ENCODE results near the gene PKNOX2.

Gene PKNOX2

DNA sequence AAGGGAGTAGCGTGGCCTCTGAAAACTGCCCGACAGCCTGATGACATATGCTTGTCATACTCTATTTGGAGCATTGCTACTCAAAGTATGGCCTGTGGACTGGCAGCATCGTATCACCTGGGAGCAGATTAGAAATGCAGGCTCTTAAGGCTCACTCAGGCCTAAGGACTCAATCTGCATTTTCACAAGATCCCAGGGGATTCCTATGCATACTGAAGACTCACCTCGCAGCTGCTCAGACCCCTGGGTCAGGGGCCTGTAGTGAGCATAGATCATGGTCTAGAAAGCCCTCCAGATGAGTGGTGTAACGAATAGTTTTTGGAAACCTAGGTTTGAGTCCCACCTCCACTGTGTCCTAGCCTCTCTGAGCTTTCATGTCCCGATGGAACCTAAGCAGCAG is 205.3 kb downstream of the PKNOX2 start:
- DNase-seq, result no peak

DNA sequence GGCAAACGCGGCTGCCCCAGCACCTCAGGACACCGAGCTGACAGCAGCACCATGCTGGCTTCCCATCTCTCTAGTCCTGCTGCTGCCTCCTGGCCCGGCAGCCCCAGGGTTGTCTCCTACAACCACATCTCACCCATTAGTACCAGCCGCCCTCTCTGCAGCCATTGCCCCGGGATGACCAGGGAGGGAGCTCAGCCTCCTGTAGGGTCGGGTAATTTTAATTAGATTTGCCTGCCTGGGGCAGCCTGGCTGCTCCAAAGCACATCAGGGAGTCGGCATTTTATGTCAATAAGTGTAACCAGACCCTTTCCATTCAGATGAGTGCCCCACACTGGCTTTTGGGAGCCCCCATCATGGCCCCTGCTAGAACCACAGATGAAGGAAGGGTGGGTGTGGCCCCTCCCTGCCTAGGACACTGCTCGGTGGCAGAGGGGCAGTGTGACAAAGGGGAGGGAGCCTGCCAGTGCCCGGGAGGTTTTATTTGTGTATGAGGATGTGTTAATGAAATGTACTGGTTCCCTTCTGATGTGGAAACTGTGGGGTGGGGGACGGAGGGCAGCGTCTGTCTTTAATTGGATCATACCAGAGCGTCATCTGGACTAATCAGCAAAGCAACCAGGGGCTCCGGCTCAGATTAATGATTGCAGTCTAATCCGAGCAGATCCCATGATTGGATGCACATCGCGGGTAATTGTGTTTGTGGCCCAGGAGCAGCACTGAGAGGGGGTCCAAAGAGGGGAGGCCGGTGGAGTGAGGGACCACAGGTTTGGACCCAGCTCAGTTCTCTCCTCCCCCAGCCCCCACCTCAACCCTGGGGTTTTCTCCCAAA is 206.2 kb downstream of the PKNOX2 start:
- DNase-seq, result no peak

DNA sequence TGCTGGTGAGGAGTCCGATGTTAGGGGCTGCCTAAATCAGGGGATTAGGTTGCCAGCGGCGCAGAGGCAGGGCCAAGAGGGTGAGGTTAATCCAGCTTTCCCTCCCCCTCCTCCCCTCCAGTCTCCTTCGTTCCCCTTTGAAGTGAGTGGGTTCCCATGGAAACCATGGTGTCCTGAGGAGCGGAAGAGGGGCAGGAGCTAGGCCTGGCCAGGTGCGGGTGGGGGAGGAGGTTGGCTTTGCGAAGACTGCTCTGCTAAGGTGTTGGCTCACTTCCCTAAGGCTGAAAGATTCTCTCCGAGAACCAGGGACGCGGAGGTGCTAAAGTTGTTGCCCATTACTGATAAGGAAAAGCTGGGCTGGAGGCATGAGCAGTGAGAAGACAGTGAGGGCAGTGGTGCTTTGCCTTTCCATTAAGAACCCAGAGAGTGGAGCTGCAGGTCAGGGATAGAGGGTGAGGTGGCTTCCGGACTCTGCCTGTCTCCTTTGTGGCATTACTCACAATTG is 206.9 kb downstream of the PKNOX2 start:
- DNase-seq, result no peak

DNA sequence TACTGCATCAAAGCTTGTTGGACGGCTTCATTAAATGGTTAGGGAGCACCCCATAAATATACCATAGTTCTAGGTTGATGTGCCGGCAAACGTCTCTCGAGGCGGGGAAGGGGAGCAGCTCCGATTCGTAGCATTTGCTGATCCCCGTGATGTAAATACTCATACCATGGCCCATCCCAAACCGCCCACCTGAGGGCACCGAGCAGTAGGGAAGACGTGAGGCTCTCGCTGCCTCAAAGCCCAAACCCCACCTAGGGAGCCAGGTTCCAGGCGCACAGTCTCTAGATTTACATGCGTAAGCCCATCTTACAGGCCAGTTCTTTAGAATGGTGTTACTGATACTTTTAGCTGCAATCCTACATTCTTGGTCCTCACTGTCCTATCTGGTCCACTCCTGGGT is 207.5 kb downstream of the PKNOX2 start:
- DNase-seq, result no peak

DNA sequence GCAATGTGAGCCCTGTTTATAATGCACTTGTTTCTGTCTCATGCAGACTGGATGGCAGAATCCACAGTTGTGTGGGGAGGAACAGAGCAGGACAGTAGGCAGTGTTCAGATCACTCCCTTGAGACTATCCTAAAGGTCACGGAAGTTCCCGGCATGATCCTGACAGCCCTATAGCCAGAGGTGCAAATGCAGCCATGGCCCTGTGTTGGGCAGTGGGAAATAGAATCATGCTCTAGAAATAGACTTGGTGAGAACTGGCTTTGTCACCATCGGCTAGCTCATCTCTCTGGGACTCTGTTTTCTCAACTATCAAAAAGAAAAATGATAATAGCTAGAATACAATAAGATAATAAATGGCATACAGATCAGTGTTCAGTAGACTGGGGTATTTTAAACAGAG is 208.4 kb downstream of the PKNOX2 start:
- no peak for DNase-seq

DNA sequence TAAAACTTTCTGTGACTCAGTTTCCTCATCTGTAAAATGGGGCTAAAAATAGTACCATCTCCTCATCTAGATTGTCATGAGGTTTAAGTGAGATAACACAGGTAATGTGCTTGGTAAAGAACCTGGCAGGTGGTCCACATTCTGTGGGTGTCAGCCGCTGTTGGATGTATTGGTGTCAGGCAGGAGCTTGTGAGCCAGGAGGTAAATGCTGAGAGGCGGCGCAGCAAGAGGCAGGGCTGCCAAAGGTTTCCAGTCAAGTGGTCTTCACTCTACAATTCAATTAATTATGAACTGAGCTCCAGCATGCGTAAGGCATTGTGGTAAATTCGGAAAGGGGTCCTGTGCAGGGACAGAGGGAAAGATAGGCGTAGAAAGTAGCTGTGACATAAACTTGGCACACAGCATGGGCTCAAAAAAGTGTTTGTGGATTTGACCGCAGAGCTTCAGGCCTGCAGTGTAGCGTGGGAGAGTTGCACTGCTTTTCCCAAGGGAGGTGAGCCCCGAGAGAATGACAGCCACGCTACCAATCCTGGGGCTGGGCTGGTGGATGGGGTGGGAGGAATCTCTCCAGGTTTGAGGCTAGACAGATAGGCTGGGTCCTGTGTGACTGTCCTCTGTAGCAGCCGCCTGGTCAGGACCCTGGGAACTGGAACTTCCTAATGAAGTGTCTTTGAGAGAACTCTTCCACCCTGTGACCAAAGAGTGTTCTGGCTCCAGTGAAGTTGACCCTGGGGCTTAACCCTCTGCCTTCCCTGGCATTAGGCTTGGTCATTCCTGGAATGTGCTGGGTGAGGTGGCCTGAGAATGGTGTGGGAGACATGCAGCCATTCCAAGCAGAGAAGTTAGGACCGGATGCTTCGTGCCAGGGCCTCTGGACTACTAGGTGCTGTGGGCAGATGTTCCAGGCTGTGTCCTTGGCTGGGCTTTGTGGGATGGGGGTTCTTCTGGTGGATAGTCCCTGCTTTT is 209.2 kb downstream of the PKNOX2 start:
- DNase-seq, result no peak

DNA sequence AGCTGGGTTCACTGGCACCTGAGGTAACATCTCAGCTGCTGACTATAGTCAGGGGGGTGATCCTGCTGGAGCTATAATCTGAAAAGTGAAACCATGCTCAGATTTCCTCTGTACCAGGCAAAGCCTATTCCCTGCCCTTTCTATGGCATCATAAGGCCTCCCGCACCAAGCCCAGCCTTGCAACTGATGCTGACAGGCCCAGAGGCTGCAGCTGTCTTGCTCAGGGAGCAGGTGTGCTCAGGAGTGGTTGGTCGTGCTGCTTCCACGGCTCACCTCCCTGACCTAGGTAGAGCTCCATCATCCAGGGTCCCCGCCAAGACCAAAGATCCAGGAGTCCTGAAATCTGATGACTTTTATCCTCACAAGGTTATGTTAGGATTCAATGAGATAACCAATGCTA is 209.8 kb downstream of the PKNOX2 start:
- DNase-seq, result no peak

DNA sequence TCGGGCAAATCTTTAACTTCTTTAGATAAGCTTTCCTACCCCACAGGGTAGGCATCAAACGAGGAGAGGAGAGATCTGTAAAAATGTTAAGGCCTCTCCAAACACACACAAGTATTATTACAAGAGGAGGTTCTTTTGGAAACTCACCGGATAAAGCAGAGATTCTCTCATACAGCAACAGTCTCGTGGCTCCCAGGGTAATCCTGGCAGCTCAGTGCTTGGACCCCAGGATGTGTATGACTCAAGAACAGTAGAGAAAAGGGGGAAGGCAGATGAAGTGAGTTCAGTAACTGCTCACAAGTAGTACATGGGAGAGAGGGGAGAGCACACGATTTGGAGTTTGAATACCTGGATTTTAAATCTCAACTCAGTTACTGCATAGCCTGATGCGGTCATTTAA is 210.6 kb downstream of the PKNOX2 start:
- DNase-seq, result no peak

DNA sequence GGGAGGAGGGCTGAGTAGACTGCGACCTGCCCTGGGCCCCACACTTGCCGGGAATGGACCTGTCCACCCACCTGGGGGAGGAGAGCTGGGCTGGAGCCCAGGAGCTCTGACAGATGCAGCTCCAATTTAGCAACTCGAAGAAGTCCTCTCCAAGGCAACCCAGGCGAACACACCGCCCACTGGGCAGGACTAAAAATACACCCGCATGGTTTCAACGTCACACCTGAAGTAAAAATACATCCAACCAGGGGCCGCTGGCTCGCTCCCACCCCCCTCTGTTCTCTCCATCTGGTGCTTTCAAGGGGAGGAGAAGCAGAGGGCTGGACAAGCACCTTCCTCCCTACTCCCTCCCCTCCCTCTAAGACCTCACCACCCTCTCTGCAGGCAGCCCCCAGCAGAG is 211.6 kb downstream of the PKNOX2 start:
- DNase-seq, result no peak

DNA sequence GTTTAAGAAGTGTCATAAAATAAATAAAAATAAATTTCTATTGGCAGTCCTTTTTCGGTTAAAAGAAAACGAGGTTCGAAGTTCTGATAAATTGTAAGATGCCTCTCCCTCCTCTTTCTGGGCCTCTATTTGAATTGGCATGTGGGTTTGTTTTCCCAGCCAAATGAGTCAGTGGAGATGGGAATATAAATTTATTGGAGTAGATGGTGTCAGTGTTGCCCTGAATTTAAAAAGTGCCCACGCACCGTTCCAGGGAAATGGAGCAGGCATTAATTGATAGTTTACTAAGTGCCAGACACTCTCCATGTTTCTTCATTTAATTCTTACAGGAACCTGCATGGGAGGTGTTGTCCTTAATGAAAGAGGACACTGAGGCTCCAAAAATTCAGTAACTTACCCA is 212.3 kb downstream of the PKNOX2 start:
- DNase-seq, result no peak

DNA sequence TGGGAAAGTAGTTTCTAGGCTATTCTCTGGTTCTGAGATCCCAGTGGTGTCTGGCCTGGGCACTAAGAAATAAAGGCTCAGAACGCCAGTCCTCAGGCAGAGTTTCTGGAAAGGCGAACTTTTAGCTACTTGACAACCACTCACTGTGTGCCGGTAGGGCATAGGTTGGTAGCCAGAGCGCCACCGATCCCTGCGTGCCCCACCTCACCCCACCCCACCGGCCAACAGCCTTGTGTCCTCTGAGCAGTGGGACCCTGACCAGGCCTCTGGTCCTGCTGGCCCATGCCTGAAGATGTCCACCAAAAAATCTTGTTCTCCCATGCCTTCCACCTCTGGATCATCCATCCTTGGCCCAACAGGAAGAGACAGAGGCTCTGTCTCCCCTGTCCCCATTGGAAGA is 213.5 kb downstream of the PKNOX2 start:
- DNase-seq, result no peak

DNA sequence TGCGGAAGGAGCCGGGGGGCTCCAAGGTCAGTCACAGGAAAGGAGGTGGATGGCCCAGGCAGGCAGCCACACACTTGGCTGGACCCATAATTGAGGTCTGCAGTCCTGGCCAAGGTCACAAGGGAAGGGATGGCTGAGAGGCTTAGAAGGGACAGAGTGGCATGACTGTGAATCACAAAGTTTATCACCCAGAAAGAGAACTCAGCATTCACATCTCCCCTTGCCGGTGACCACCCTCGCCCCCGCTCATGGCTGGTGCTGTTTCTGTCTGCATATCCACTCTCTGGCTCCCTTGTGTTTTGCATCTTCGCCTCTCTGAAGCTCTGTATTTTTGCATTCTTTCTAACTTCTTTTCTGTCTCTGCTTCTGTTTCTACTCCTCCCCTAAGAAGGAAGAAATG is 214.0 kb downstream of the PKNOX2 start:
- DNase-seq, result no peak

DNA sequence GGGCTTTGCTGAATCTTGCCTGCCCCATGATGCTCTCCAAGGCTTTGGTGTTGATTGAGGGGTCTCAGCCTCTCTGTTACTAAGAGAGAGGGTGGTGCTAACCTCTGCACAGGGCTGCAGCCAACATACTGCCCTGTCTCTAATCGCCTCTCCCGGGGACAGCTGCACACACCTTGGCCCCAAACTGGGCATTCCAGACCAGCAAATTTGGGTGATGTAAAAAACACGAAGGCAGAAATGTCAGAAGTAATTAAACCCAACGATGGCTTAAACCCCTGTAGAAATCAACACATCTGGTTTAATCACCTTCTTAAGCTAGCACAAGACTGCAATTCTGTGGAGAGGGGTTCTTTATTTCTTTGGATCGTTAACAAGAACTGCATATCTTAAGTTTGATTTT is 215.0 kb downstream of the PKNOX2 start:
- DNase-seq, result no peak

DNA sequence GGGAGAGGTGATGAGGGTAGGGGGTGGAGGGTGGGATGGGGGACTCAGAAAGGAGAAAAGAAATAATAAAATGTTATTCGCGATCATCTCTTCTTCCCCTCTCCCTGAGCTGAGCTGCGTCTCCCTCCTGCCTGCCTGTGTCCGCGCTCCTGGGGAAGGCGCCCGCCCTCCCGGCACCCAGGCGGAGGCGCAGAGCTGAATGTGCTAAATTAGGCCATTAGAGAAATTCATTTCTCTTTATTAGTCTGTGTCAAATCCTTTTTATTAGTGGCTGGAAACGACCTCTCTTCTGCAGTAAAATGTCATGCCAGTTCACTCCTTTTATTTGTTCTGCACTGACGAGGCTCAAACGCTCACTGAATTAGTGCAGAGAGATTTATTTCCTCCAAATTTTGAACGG is 215.4 kb downstream of the PKNOX2 start:
- no peak for DNase-seq

DNA sequence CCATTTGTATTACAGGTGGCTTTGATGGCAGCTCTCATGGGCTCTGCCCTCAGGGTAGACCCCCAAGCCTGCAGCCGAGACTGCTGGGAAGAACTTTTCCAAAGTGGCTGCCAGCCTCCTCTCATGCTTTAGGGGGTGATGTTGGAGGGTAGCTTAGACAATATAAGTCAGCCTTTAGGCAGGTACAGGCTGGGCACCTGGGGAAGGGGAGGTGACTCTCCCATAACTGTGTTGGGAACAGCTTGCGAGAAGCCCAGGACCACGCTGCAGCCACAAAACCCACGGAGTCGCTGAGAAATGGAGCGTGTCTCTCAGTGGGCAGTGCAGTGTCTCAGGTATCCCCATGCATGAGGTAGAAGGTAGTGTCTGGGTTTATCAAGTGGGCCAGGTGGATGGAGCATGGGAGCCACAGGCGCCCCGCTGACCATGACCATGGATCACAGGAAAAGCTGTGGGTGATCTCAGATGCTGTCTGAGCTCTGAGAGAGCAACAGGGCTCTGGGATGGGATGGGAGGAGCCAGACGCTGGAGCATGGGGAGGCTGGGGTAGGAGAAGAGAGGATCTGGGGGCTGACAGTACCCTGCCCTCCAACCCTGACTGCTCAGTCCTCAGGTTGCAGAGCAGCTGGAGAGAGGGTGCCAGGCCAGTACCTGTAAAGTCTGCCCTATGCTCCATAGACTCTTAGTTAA is 216.3 kb downstream of the PKNOX2 start:
- DNase-seq, result no peak

DNA sequence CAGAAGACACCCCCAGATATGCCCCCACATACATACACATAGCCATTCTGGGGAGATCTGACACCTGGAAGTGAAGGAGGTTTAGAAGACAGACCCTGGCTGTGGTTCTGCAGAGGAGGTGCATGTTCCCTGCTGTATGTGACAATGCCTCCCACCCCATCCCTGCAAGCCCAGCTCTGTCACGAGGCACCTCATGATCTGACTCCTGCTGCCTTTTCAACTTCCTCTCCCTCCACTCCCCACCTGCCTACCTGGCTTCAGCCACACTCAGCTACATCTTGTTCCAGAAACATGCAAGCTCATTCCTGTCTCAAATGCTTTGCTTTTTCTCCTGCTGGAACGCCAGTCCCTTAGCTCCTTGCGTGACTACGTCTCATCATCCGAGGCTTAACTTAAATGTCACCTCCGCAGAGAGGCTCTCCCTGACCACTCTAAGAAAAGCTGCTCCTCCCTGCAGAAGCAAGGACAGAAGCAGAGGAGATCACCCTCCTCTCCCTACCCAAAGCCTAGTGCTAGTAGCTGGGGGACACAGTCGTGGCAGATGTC is 217.0 kb downstream of the PKNOX2 start:
- DNase-seq, result no peak

DNA sequence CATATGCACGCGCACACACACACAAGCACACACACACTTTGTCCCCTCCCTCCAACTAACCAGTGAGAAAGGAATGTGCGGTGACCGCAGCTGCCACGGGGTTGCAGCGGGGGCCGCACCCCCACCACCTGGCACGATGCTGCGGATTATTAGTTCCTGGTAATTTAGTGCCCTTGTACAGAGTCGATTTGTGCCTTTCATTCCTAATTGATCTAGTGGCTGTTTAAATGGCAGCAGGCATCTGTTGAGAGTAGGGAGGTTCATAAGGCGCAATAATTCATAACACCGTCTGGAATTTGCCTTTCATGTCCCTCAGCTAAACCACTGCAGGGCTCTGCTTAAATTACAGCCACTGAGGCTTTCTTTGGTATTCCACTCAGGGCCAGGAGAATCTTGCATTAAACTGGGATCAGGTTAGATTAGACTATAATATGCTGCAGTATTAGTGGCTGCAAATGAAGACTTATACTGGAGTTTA is 217.8 kb downstream of the PKNOX2 start:
- DNase-seq, result no peak

DNA sequence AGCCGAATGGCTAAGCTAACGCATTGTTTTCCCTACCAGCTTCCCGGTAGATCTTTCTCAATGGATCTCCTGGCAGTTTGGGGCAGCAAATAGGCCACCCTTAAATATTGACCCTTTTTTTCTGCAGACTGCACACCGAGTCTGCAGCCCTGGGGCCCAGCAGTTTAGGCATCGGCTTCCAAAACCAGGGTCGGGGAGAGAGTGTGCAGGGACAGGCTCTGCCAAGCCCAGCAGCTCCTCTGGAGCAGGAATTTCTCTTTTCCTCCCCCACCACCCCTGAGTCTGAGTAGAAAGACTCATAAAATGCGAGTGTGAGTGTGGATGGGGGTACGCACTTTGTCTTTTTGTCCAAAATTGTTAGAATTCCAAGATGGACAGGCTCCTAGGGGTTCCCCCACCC is 218.3 kb downstream of the PKNOX2 start:
- no peak for DNase-seq

DNA sequence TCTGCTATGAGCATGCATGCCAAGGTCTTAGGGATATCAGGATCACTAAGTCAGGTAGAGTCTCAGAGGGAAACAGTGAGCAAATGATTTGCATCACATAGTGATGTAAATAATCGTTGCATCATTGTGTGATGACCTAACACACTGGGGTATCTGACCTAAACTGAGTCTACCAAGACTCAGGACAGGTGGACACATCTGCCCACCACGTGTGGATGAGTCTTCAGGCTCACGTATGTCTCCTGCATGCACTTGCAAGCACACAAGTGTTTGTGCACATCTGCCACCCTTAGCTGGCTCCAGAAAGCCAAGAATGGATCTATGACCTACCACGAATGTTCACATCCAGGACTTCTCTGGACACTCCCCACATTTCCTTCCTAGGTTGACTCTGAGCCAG is 220.3 kb downstream of the PKNOX2 start:
- DNase-seq, result no peak

DNA sequence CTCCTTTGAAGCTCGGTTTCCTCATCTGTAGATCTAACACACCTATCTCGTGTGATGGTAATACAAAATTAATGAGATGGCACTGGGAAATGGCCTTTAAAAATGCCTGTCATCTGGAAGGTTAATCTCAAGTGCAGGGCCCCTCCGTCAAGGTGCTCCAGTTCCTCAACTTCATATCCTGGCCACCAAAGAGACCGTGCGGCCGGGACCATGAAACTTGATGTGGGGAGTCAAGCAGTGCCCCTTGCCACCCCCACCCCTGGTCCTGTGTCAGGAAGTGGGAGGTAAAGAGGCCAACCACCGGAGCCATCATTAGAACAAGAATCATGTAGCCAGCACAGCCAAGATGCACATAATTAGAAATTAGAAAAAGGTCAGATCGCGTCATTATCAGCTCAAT is 223.3 kb downstream of the PKNOX2 start:
- DNase-seq, result no peak

DNA sequence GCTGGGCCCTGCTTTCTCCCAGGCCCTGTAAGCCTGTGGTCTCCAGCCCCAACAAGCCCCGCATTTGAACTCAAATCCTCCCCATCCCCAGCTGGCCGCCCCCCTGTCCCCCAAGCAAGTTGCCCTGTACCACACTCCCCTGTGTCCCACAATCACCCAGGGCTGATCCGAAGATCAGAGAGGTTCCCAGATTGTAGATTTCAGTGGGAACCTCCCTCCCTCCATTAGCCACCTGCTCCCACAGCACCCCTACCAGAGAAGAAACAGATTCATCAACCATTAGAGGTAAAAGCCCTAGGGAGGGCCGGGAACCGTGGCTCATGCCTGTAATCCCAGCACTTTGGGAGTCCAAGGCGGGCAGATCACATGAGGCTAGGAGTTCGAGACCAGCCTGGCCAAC is 224.1 kb downstream of the PKNOX2 start:
- DNase-seq, result no peak

DNA sequence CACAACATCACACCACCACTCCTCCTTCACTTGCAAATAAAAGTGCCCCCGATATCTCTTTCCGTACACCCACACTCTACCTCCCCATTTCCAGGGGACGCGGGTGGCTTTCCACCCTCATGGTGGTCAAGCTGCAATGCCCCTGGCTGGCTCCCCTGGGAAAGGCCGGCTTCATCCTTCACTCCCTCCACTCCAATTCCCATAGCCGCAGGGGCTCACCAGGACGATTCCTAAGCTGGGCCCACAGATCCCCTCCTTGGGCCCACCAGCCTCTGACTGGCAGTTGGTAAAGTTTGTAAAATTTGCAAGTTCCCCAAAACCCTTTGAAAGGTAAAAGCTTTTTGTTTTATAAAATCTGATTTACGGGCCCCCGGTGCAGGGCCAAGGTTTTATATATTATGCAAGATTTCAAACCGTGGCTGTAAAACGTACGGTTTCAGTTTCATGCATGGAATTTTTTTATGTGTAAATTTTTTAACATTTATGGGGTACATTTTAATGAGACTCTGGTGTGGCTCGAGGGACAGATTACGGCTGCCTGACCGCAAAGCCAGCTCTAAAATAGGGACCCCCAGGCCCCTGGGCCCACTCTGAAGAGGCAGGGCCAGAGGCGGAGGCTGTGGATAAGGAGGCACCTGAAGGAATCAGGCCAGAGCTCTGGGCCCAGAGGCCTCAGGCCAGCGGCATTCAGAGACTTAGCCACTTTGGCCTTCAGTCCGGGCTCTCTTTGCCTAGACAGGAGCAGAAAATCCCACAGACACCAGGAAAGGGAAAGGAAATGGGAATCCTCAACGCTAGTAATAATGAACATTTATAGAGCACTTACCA is 225.0 kb downstream of the PKNOX2 start:
- no peak for DNase-seq

All from stimulated activated CD4-positive, alpha-beta T cell treated with anti-CD3 and anti-CD28 coated beads, Interleukin-1b, Interleukin-23, amount 100 ng/mL, for 48 hours (primary cell).